A549 (cell line): ENCODE results near the gene PALLD.

Source experiments
- CHD2 ChIP-seq: fragments of 150-350 bp; IDR thresholded peaks from 2 replicates; pipeline ENCODE4 v1.6.1; 2014; ENCODE audit warnings: low read length; ENCODE audit not compliant: partially characterized antibody
- NR3C1 ChIP-seq: fragments of >200 bp; sonication (Bioruptor Twin); formaldehyde crosslinking; IDR thresholded peaks from 3 replicates; pipeline ENCODE4 v1.6.1; 2017
- POLR2A ChIP-seq: IDR thresholded peaks from 2 replicates; pipeline ENCODE4 v1.6.1; 2012; ENCODE audit warnings: mild to moderate bottlenecking, low read length
- TF ChIP-seq, protein P1 (sequence below): fragments of >200 bp; sonication (Bioruptor Twin); formaldehyde crosslinking; IDR thresholded peaks from 3 replicates; pipeline ENCODE4 v1.5.1; 2016

DNA sequence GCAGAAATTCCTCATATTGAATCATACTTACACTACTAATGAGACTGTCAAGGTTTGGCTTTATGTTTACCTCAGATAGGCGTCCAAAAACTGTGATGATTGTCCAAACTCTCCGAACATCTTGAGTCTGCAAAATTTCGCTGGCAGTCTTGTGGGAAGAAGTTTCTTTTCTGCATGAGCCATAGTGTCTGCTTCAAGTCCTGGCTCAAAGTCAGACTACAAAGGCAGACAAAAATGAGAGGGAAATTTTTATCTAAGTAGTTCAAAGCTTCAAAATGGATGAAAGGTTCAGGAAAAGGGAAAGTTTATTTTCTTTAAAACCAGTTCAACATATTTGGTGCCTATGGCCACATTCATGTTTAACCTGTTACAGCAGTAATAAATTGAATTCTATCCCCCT, 40.7 kb downstream of the PALLD start:
- TF ChIP-seq CHD2 (no peak), POLR2A (no peak), NR3C1 (no peak)
- TF ChIP-seq, protein P1, sequence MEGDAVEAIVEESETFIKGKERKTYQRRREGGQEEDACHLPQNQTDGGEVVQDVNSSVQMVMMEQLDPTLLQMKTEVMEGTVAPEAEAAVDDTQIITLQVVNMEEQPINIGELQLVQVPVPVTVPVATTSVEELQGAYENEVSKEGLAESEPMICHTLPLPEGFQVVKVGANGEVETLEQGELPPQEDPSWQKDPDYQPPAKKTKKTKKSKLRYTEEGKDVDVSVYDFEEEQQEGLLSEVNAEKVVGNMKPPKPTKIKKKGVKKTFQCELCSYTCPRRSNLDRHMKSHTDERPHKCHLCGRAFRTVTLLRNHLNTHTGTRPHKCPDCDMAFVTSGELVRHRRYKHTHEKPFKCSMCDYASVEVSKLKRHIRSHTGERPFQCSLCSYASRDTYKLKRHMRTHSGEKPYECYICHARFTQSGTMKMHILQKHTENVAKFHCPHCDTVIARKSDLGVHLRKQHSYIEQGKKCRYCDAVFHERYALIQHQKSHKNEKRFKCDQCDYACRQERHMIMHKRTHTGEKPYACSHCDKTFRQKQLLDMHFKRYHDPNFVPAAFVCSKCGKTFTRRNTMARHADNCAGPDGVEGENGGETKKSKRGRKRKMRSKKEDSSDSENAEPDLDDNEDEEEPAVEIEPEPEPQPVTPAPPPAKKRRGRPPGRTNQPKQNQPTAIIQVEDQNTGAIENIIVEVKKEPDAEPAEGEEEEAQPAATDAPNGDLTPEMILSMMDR = no peak
